Neural cell (in vitro differentiated cells): ENCODE data around the gene MKKS.

Source experiments
- EP300 ChIP-seq: fragments of 450-650 bp; conservative IDR thresholded peaks from 2 replicates; pipeline ENCODE4 v1.6.1; 2014; ENCODE audit warnings: antibody characterized with exemption, mild to moderate bottlenecking, moderate library complexity; ENCODE audit not compliant: poor library complexity, severe bottlenecking
- EZH2 ChIP-seq: fragments of 200-600, 300-800 bp; shearing (Covaris generic), sonication (generic); IDR thresholded peaks from 2 replicates; pipeline ENCODE4 v1.6.1; 2014; ENCODE audit warnings: antibody characterized with exemption, low read length, borderline replicate concordance, mild to moderate bottlenecking; ENCODE audit not compliant: insufficient read depth, poor library complexity, severe bottlenecking
- RAD21 ChIP-seq: fragments of 450-650 bp; conservative IDR thresholded peaks from 2 replicates; pipeline ENCODE4 v1.6.1; 2014; ENCODE audit warnings: antibody characterized with exemption, mild to moderate bottlenecking, moderate library complexity
- REST ChIP-seq: IDR thresholded peaks from 2 replicates; pipeline ENCODE4 v1.6.1; 2012; ENCODE audit warnings: borderline replicate concordance
- SMC3 ChIP-seq: fragments of 450-650 bp; conservative IDR thresholded peaks from 2 replicates; pipeline ENCODE4 v1.6.1; 2014; ENCODE audit warnings: antibody characterized with exemption, mild to moderate bottlenecking, moderate library complexity; ENCODE audit not compliant: poor library complexity
- TAF1 ChIP-seq: IDR thresholded peaks from 2 replicates; pipeline ENCODE4 v1.6.1; 2012; ENCODE audit warnings: low read depth
- TF ChIP-seq, protein P1 (sequence below): fragments of 450-650 bp; IDR thresholded peaks from 2 replicates; pipeline ENCODE4 v1.5.1; 2014; ENCODE audit warnings: antibody characterized with exemption, mild to moderate bottlenecking, moderate library complexity; ENCODE audit not compliant: poor library complexity, severe bottlenecking

DNA sequence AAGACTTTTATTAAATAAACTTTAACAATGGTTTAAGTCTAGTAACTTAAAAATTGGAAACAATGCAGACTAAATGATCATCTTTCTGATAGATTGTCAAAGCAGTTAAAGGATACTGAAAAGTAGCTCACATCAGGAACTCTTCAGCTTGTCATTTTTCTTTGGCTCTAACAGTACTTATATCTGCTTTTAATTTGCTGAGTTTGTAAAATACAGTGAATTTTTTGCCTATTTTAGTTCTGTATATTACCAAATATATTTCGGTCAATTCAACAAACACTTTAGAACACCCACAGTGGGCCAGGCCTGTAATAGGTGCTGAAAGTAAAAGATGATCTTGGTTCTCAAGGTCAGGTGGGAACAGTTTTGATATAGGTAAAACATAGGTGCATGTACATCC, 22.3 kb downstream of the MKKS start:
- TF ChIP-seq, protein P1, sequence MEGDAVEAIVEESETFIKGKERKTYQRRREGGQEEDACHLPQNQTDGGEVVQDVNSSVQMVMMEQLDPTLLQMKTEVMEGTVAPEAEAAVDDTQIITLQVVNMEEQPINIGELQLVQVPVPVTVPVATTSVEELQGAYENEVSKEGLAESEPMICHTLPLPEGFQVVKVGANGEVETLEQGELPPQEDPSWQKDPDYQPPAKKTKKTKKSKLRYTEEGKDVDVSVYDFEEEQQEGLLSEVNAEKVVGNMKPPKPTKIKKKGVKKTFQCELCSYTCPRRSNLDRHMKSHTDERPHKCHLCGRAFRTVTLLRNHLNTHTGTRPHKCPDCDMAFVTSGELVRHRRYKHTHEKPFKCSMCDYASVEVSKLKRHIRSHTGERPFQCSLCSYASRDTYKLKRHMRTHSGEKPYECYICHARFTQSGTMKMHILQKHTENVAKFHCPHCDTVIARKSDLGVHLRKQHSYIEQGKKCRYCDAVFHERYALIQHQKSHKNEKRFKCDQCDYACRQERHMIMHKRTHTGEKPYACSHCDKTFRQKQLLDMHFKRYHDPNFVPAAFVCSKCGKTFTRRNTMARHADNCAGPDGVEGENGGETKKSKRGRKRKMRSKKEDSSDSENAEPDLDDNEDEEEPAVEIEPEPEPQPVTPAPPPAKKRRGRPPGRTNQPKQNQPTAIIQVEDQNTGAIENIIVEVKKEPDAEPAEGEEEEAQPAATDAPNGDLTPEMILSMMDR = no peak
- TF ChIP-seq SMC3 (no peak), RAD21 (no peak), REST (no peak), EZH2 (no peak), EP300 (no peak), TAF1 (no peak)
